Measurements from ENCODE around the gene CD300H.
"Not testable (repeated sequence)": the region's sequence is repeated elsewhere in the genome, so short reads cannot be mapped to it uniquely, and the experiment has no call there.

CD300H gene

GRCh38 chr17:74528491-74529199, 38.7 kb downstream of the CD300H start:
- Mint-ChIP-seq H3K27me3 (peaks cover 17% of the 10 kb centered on the region), H3K36me3 (no peaks in the 10 kb centered on the region), H3K4me1 (peaks cover 45% of the 10 kb centered on the region), H3K9me3 (no peaks in the 10 kb centered on the region), H3K4me3 (no peak overlapping the region), H3K27ac (peak overlapping the region; percentile 41)
- ATAC-seq = peak; percentile 95

- Mint-ChIP-seq H3K9me3 (no peaks in the 10 kb centered on the region), H3K36me3 (peaks cover 5% of the 10 kb centered on the region), H3K27me3 (peaks cover 17% of the 10 kb centered on the region), H3K4me3 (no peak overlapping the region), H3K27ac (no peak overlapping the region), H3K4me1 (peaks cover 38% of the 10 kb centered on the region)
- no peak for ATAC-seq
Observed at GRCh38 chr17:74527756-74528155, 39.6 kb downstream of the CD300H start.

- Mint-ChIP-seq H3K36me3 (peaks cover 5% of the 10 kb centered on the region), H3K9me3 (no peaks in the 10 kb centered on the region), H3K27me3 (peaks cover 17% of the 10 kb centered on the region), H3K4me3 (no peak overlapping the region), H3K27ac (no peak overlapping the region), H3K4me1 (peaks cover 35% of the 10 kb centered on the region)
- no peak for ATAC-seq
Observed at GRCh38 chr17:74527081-74527480, 40.2 kb downstream of the CD300H start.

- Mint-ChIP-seq H3K36me3 (peaks cover 5% of the 10 kb centered on the region), H3K9me3 (no peaks in the 10 kb centered on the region), H3K27me3 (peaks cover 17% of the 10 kb centered on the region), H3K27ac (no peak overlapping the region), H3K4me3 (no peak overlapping the region), H3K4me1 (peaks cover 35% of the 10 kb centered on the region)
- no peak for ATAC-seq
Observed at GRCh38 chr17:74526681-74527080, 40.6 kb downstream of the CD300H start.

- Mint-ChIP-seq H3K9me3 (no peaks in the 10 kb centered on the region), H3K27me3 (peaks cover 17% of the 10 kb centered on the region), H3K27ac (peak overlapping the region; percentile 34), H3K4me3 (no peak overlapping the region), H3K36me3 (peaks cover 5% of the 10 kb centered on the region), H3K4me1 (peaks cover 35% of the 10 kb centered on the region)
- ATAC-seq = no peak
Observed at GRCh38 chr17:74525781-74526288, 41.5 kb downstream of the CD300H start.

- H3K27me3 Mint-ChIP-seq = peaks cover 17% of the 10 kb centered on the region
- peaks cover 35% of the 10 kb centered on the region for H3K4me1 Mint-ChIP-seq
- ATAC-seq = no peak
- peaks cover 5% of the 10 kb centered on the region for H3K36me3 Mint-ChIP-seq
- H3K27ac Mint-ChIP-seq = peak overlapping the region; percentile 34
- no peak overlapping the region for H3K4me3 Mint-ChIP-seq
- H3K9me3 Mint-ChIP-seq = no peaks in the 10 kb centered on the region
Observed at GRCh38 chr17:74525465-74525725, 41.9 kb downstream of the CD300H start.

GRCh38 chr17:74524653-74525464, 42.5 kb downstream of the CD300H start:
- Mint-ChIP-seq H3K27me3 (peaks cover 17% of the 10 kb centered on the region), H3K4me1 (peaks cover 41% of the 10 kb centered on the region), H3K9me3 (no peaks in the 10 kb centered on the region), H3K27ac (peak overlapping the region; percentile 34), H3K4me3 (no peak overlapping the region), H3K36me3 (peaks cover 5% of the 10 kb centered on the region)
- no peak for ATAC-seq

GRCh38 chr17:74523308-74523707, 44.0 kb downstream of the CD300H start:
- no peak overlapping the region for H3K4me3 Mint-ChIP-seq
- H3K4me1 Mint-ChIP-seq = peaks cover 34% of the 10 kb centered on the region
- H3K9me3 Mint-ChIP-seq = peaks cover 7% of the 10 kb centered on the region
- peaks cover 17% of the 10 kb centered on the region for H3K27me3 Mint-ChIP-seq
- no peak for ATAC-seq
- peak overlapping the region; percentile 63 for H3K27ac Mint-ChIP-seq
- H3K36me3 Mint-ChIP-seq = peaks cover 10% of the 10 kb centered on the region

GRCh38 chr17:74522381-74523105, 44.8 kb downstream of the CD300H start:
- Mint-ChIP-seq H3K9me3 (peaks cover 11% of the 10 kb centered on the region), H3K4me3 (no peak overlapping the region), H3K27me3 (peaks cover 17% of the 10 kb centered on the region), H3K27ac (peak overlapping the region; percentile 63), H3K4me1 (peaks cover 32% of the 10 kb centered on the region), H3K36me3 (peaks cover 15% of the 10 kb centered on the region)
- ATAC-seq = no peak

GRCh38 chr17:74521701-74522201, 45.6 kb downstream of the CD300H start:
- peaks cover 17% of the 10 kb centered on the region for H3K27me3 Mint-ChIP-seq
- peaks cover 32% of the 10 kb centered on the region for H3K4me1 Mint-ChIP-seq
- H3K9me3 Mint-ChIP-seq = peaks cover 13% of the 10 kb centered on the region
- peaks cover 15% of the 10 kb centered on the region for H3K36me3 Mint-ChIP-seq
- ATAC-seq = peak; percentile 73
- H3K27ac Mint-ChIP-seq = peak overlapping the region; percentile 63
- H3K4me3 Mint-ChIP-seq = no peak overlapping the region

- H3K27ac Mint-ChIP-seq = peak overlapping the region; percentile 63
- H3K4me1 Mint-ChIP-seq = peaks cover 32% of the 10 kb centered on the region
- H3K4me3 Mint-ChIP-seq = peak overlapping the region; percentile 6
- peaks cover 17% of the 10 kb centered on the region for H3K27me3 Mint-ChIP-seq
- ATAC-seq = no peak
- peaks cover 13% of the 10 kb centered on the region for H3K9me3 Mint-ChIP-seq
- H3K36me3 Mint-ChIP-seq = peaks cover 15% of the 10 kb centered on the region
Observed at GRCh38 chr17:74520790-74521480, 46.4 kb downstream of the CD300H start.

- peaks cover 13% of the 10 kb centered on the region for H3K9me3 Mint-ChIP-seq
- H3K4me1 Mint-ChIP-seq = peaks cover 32% of the 10 kb centered on the region
- H3K27ac Mint-ChIP-seq = peak overlapping the region; percentile 63
- peaks cover 15% of the 10 kb centered on the region for H3K36me3 Mint-ChIP-seq
- ATAC-seq = peak; percentile 92
- no peak overlapping the region for H3K4me3 Mint-ChIP-seq
- H3K27me3 Mint-ChIP-seq = peaks cover 8% of the 10 kb centered on the region
Observed at GRCh38 chr17:74520016-74520434, 47.3 kb downstream of the CD300H start.

- Mint-ChIP-seq H3K4me1 (peaks cover 42% of the 10 kb centered on the region), H3K9me3 (peaks cover 25% of the 10 kb centered on the region), H3K36me3 (peaks cover 26% of the 10 kb centered on the region)
- H3K27me3 Mint-ChIP-seq, ATAC-seq, H3K4me3 Mint-ChIP-seq, H3K27ac Mint-ChIP-seq: not testable (repeated sequence)
Observed at GRCh38 chr17:74518413-74518981, 48.8 kb downstream of the CD300H start.

- Mint-ChIP-seq H3K27me3 (peaks cover 3% of the 10 kb centered on the region), H3K27ac (no peak overlapping the region), H3K4me1 (peaks cover 51% of the 10 kb centered on the region), H3K9me3 (peaks cover 25% of the 10 kb centered on the region), H3K36me3 (peaks cover 21% of the 10 kb centered on the region), H3K4me3 (no peak overlapping the region)
- no peak for ATAC-seq
Observed at GRCh38 chr17:74516561-74517328, 50.6 kb downstream of the CD300H start.
